Naive thymus-derived CD8-positive, alpha-beta T cell (primary cell): ENCODE results near the gene KRTAP5-3. TPM values are rescaled to one million over a fixed set of nuclear protein-coding genes. Genes with fewer than 3 reads are reported as not detected.

ENCODE experiments used
- ATAC-seq, 2 donors: fragments of 150-1000 bp; cut with Tn5 transposase in 1 of 2; sonication (Bioruptor Pico), chemical (Tn5 transposase) in 1 of 2; 1 replicate in 1 of 2; 2 replicates in 1 of 2; pipeline ENCODE4 v1.10.0; 2021; ENCODE audit warnings: mild to moderate bottlenecking in 2 of 2, moderate library complexity in 2 of 2
- POLR2A ChIA-PET: fragments of 350-600 bp; sonication (Branson Sonifier 250); formaldehyde crosslinking; loops from one replicate; lab custom pipeline; 2021; ENCODE audit warnings: antibody characterized with exemption; lab: Charles Lee
- DNase-seq, 10 donors: peaks; one replicate each; pipeline versions ENCODE4 v3.0.0 to v3.0.0-alpha.2; 2020 to 2022
- H3K27ac Mint-ChIP-seq, 10 donors: one replicate each; pipeline ENCODE4 v1.8.0; 2020 to 2022; ENCODE audit warnings: mild to moderate bottlenecking in 10 of 10, mixed read lengths in 10 of 10, moderate library complexity in 4 of 10, inconsistent platforms in 1 of 10
- H3K27me3 Mint-ChIP-seq, 5 donors: one replicate each; pipeline ENCODE4 v1.8.0; 2021 to 2022; ENCODE audit warnings: mixed read lengths in 5 of 5
- H3K36me3 Mint-ChIP-seq, 3 donors: one replicate each; pipeline ENCODE4 v1.8.0; 2020 to 2022; ENCODE audit warnings: mixed read lengths in 3 of 3, mild to moderate bottlenecking in 2 of 3, inconsistent platforms in 1 of 3
- H3K4me1 Mint-ChIP-seq, 4 donors: one replicate each; pipeline ENCODE4 v1.8.0; 2021 to 2022; ENCODE audit warnings: mixed read lengths in 4 of 4
- H3K4me3 Mint-ChIP-seq, 10 donors: one replicate each; pipeline ENCODE4 v1.8.0; 2020 to 2022; ENCODE audit warnings: mild to moderate bottlenecking in 10 of 10, mixed read lengths in 10 of 10, moderate library complexity in 6 of 10, inconsistent platforms in 1 of 10
- H3K9me3 Mint-ChIP-seq, 9 donors: one replicate each; pipeline ENCODE4 v1.8.0; 2020 to 2022; ENCODE audit warnings: mixed read lengths in 9 of 9, mild to moderate bottlenecking in 3 of 9, inconsistent platforms in 1 of 9, moderate library complexity in 1 of 9
- polyA plus RNA-seq, 3 donors: library from polyadenylated mRNA; unstranded; fragments of 300-500 nt; fragmentation: Illumina TruSeq; gene quantifications; one replicate each; pipeline ENCODE4 v1.2.3, GENCODE V29; 2021
- total RNA-seq, 8 experiments: library from RNA in 2 of 8; stranded (reverse) in 2 of 8; gene quantifications; one replicate each; pipeline ENCODE4 v1.2.3 and lab custom pipeline; 2021 to 2026

KRTAP5-3 gene
- total and polyA plus RNA-seq, 5 experiments from 2014 or later: not detected

GRCh38 chr11:1639666-1640065, 31.4 kb upstream of the KRTAP5-3 start:
- POLR2A ChIA-PET: no interaction called here
- DNase-seq: no peak
- no peaks in the 10 kb centered on the region for H3K9me3 Mint-ChIP-seq

DNA sequence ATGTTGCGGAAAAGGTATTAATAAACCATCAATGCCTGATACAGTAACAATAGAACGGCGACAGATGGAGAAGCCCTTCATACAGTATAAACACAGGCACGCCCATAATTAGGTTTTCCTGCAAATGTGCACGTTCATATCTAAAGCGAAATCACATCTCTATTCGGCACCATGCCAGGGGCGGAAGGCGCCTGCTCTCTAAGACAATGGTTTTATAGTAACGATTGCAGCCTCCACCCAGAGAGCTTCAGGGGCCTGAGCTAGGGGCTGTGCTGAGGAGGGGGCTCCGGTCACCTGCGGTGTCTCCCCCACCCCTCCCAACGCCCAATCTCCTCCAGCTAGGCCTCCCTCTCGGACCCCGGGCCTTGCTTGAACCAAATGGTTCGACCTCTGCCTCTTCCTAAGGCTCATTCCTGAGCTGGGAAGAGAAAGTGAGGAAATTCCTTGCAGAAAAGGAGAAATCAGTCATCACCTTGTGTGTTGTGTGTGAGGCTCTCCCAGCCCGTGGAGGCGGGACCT, 30.9 kb upstream of the KRTAP5-3 start:
- H3K9me3 Mint-ChIP-seq: no peaks in the 10 kb centered on the region
- POLR2A ChIA-PET: no interaction called here

More at GRCh38 chr11:1639666-1640065, 31.4 kb upstream of the KRTAP5-3 start:
- no peak overlapping the region for H3K4me3 Mint-ChIP-seq
- H3K27me3 Mint-ChIP-seq: peaks cover 5 to 36% (median 20%) of the 10 kb centered on the region in 5 donors
- H3K27ac Mint-ChIP-seq: peak overlapping the region in 1 of 10 donors; percentile 51
- peaks cover 0 to 3% (median under 1%) of the 10 kb centered on the region in 4 donors for H3K4me1 Mint-ChIP-seq
- no peaks in the 10 kb centered on the region for H3K36me3 Mint-ChIP-seq
- ATAC-seq: no peak

GRCh38 chr11:1638344-1638743, 30.1 kb upstream of the KRTAP5-3 start:
- H3K9me3 Mint-ChIP-seq: no peaks in the 10 kb centered on the region
- no peak overlapping the region for H3K4me3 Mint-ChIP-seq
- POLR2A ChIA-PET: no interaction called here
- no peaks in the 10 kb centered on the region for H3K36me3 Mint-ChIP-seq
- ATAC-seq: no peak
- H3K27me3 Mint-ChIP-seq: peaks cover 2 to 25% (median 14%) of the 10 kb centered on the region in 5 donors
- peaks cover 0 to 3% (median under 1%) of the 10 kb centered on the region in 4 donors for H3K4me1 Mint-ChIP-seq
- no peak overlapping the region for H3K27ac Mint-ChIP-seq
- DNase-seq: no peak

More for the DNA sequence above, 30.9 kb upstream of the KRTAP5-3 start:
- peaks cover 4 to 31% (median 15%) of the 10 kb centered on the region in 5 donors for H3K27me3 Mint-ChIP-seq
- peak overlapping the region in 1 of 10 donors; percentile 40 for H3K27ac Mint-ChIP-seq
- peak in 1 of 2 donors; percentile 66 for ATAC-seq
- H3K36me3 Mint-ChIP-seq: no peaks in the 10 kb centered on the region
- H3K4me3 Mint-ChIP-seq: peak overlapping the region in 1 of 10 donors; percentile 29
- peaks cover 0 to 3% (median under 1%) of the 10 kb centered on the region in 4 donors for H3K4me1 Mint-ChIP-seq
- no peak for DNase-seq

GRCh38 chr11:1637628-1638027, 29.4 kb upstream of the KRTAP5-3 start:
- Mint-ChIP-seq H3K9me3 (no peaks in the 10 kb centered on the region), H3K4me3 (no peak overlapping the region), H3K27me3 (peaks cover 4 to 31% (median 17%) of the 10 kb centered on the region in 5 donors), H3K4me1 (peaks cover 0 to 5% (median 4%) of the 10 kb centered on the region in 4 donors), H3K36me3 (no peaks in the 10 kb centered on the region), H3K27ac (no peak overlapping the region)
- DNase-seq (no peak), ATAC-seq (no peak)
- POLR2A ChIA-PET: no interaction called here

DNA sequence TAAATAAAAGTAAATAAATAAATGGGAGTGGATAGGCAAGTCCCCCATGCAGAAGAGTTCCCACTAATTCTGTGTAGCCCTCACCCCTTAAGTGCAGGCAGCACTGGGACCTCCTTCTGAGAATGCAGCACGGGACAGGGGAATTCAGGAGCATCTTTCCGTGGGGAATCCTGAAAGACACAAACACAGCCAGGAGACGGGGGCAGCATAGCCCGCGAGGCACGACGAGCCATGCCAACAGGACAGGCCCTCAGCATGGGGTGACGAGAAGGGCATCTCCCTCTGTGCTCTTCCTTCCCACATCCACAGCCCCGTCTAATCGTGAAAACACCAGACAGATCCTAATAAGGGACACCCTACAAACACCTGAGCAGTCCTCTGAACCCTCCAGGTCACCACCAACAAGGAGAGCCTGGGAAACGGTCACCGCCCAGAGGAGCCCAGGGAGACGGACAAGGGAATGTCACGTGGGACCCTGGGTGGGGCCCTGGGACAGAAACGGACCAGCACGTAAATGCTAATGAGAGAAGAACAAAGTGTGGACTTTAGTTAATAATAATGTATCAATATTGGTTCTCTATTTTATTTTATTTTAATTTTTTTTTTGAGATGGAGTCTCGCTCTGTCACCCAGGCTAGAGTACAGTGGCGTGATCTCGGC, 28.2 kb upstream of the KRTAP5-3 start:
- H3K27ac Mint-ChIP-seq: no peak overlapping the region
- DNase-seq (no peak), ATAC-seq (no peak)
- no peak overlapping the region for H3K4me3 Mint-ChIP-seq
- no peaks in the 10 kb centered on the region for H3K36me3 Mint-ChIP-seq
- peaks cover 9 to 42% (median 25%) of the 10 kb centered on the region in 5 donors for H3K27me3 Mint-ChIP-seq
- H3K9me3 Mint-ChIP-seq: no peaks in the 10 kb centered on the region
- H3K4me1 Mint-ChIP-seq: peaks cover 0 to 14% (median 8%) of the 10 kb centered on the region in 4 donors
- POLR2A ChIA-PET: no interaction called here

DNA sequence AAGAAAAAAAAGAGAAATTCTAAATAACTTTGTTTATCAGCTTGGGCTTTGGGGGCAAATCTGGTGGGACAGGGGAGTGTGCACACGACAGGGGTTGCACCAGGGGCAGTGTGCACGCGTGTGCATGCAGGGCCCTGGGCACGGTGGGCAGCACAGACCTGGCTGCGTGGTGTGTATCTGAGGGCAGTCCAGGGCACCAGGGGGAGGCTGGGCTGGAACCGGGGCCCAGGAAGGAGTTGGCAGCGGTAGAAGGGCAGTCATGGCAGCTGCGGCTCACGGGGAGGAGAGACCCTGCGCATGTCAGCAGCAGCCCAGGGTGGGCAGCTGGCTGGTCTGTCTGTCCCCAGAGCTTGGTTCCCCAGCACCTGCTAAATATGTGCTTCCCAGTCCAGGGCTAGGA, 25.6 kb upstream of the KRTAP5-3 start:
- H3K27ac Mint-ChIP-seq: no peak overlapping the region
- POLR2A ChIA-PET: no interaction called here
- H3K36me3 Mint-ChIP-seq: no peaks in the 10 kb centered on the region
- no peak overlapping the region for H3K4me3 Mint-ChIP-seq
- DNase-seq: no peak
- H3K9me3 Mint-ChIP-seq: no peaks in the 10 kb centered on the region
- ATAC-seq: no peak
- H3K4me1 Mint-ChIP-seq: peaks cover 3 to 16% (median 10%) of the 10 kb centered on the region in 4 donors
- H3K27me3 Mint-ChIP-seq: peaks cover 17 to 44% (median 25%) of the 10 kb centered on the region in 5 donors

- H3K27me3 Mint-ChIP-seq: peaks cover 17 to 44% (median 25%) of the 10 kb centered on the region in 5 donors
- POLR2A ChIA-PET: interaction anchor here (1.1 kb wide), 1 partner anchor 43 kb away, joined by 3 read pairs; no protein-coding TSS in a partner anchor
- H3K4me3 Mint-ChIP-seq: peak overlapping the region in 3 of 10 donors; percentile 10 to 53 (median 14)
Observed at GRCh38 chr11:1632053-1632714, 23.9 kb upstream of the KRTAP5-3 start.

GRCh38 chr11:1631066-1631568, 22.9 kb upstream of the KRTAP5-3 start:
- peaks cover 4 to 19% (median 10%) of the 10 kb centered on the region in 4 donors for H3K4me1 Mint-ChIP-seq
- H3K27ac Mint-ChIP-seq: no peak overlapping the region
- no peaks in the 10 kb centered on the region for H3K9me3 Mint-ChIP-seq
- no peak for DNase-seq
- POLR2A ChIA-PET: interaction anchor here (1.1 kb wide), 1 partner anchor 42 kb away, joined by 3 read pairs; no protein-coding TSS in a partner anchor
- ATAC-seq: no peak
- no peak overlapping the region for H3K4me3 Mint-ChIP-seq
- peaks cover 17 to 43% (median 23%) of the 10 kb centered on the region in 5 donors for H3K27me3 Mint-ChIP-seq
- no peaks in the 10 kb centered on the region for H3K36me3 Mint-ChIP-seq

More at GRCh38 chr11:1632053-1632714, 23.9 kb upstream of the KRTAP5-3 start:
- Mint-ChIP-seq H3K9me3 (no peaks in the 10 kb centered on the region), H3K4me1 (peaks cover 4 to 19% (median 10%) of the 10 kb centered on the region in 4 donors), H3K36me3 (no peaks in the 10 kb centered on the region), H3K27ac (no peak overlapping the region)
- ATAC-seq: no peak
- no peak for DNase-seq

DNA sequence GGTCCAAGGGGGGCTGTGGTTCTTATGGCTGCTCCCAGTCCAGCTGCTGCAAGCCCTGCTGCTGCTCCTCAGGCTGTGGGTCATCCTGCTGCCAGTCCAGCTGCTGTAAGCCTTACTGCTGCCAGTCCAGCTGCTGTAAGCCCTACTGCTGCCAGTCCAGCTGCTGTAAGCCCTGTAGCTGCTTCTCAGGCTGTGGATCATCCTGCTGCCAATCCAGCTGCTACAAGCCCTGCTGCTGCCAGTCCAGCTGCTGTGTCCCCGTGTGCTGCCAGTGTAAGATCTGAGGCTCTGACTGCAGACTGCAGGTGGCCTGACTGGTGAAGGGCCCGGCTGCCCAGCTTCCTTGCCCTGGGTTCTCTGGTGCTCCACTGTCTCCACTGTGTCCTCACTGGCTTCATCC, 22.0 kb upstream of the KRTAP5-3 start:
- no peak for DNase-seq
- H3K36me3 Mint-ChIP-seq: no peaks in the 10 kb centered on the region
- POLR2A ChIA-PET: no interaction called here
- H3K9me3 Mint-ChIP-seq: no peaks in the 10 kb centered on the region
- peaks cover 4 to 19% (median 10%) of the 10 kb centered on the region in 4 donors for H3K4me1 Mint-ChIP-seq
- no peak overlapping the region for H3K4me3 Mint-ChIP-seq
- no peak for ATAC-seq
- H3K27ac Mint-ChIP-seq: no peak overlapping the region
- H3K27me3 Mint-ChIP-seq: peaks cover 15 to 43% (median 26%) of the 10 kb centered on the region in 5 donors

DNA sequence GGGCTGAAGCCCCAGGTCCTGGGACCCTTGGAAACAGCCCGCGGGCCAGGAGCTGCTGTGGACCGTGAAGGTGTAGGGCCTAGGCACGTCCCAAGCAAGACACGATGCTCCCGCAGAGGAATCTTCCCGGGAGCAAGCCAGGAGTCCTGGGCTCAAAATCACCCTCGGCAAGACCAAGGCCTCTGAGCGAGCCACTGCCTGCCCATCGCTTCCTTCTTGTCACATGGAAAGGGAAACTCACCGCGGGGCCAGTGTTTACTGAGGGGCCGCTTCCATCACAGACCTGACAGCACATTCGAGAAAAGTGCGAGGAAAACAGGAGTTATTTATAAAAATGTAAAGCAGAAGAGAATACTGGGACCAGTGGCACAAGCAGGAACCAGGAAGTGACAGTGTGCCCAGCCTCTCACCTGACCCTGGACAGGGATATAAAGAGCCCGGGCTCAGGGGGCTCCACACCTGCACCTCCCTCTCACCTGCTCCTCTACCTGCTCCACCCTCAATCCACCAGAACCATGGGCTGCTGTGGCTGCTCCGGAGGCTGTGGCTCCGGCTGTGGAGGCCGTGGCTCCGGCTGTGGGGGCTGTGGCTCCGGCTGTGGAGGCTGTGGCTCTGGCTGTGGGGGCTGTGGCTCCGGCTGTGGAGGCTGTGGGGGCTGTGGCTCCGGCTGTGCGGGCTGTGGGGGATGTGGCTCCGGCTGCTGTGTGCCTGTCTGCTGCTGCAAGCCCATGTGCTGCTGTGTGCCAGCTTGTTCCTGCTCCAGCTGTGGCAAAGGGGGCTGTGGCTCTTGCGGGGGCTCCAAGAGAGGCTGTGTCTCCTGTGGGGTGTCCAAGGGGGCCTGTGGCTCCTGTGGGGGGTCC, 21.3 kb upstream of the KRTAP5-3 start, which contains the start of gene KRTAP5-5:
KRTAP5-5 (plus strand) TSS at position 450 of the 860 bp plus-strand sequence; CDS start at position 516, 66 bp downstream.
- DNase-seq (no peak), ATAC-seq (no peak)
- Mint-ChIP-seq H3K4me3 (no peak within 1 kb of the TSS), H3K4me1 (peaks cover 4 to 19% (median 10%) of the 10 kb centered on the region in 4 donors), H3K27ac (no peak within 1 kb of the TSS), H3K36me3 (no peaks in the 10 kb centered on the region), H3K27me3 (peaks cover 15 to 41% (median 23%) of the 10 kb centered on the region in 5 donors), H3K9me3 (no peaks in the 10 kb centered on the region)
- POLR2A ChIA-PET: no interaction called here

- H3K27me3 Mint-ChIP-seq: peaks cover 15 to 36% (median 23%) of the 10 kb centered on the region in 5 donors
- peaks cover 4 to 19% (median 10%) of the 10 kb centered on the region in 4 donors for H3K4me1 Mint-ChIP-seq
- DNase-seq (peak in 9 of 10 donors; percentile 29 to 70 (median 57)), ATAC-seq (peak; percentile 81 to 97)
- H3K9me3 Mint-ChIP-seq: no peaks in the 10 kb centered on the region
- H3K36me3 Mint-ChIP-seq: no peaks in the 10 kb centered on the region
- no peak overlapping the region for H3K4me3 Mint-ChIP-seq
- POLR2A ChIA-PET: no interaction called here
- no peak overlapping the region for H3K27ac Mint-ChIP-seq
Observed at GRCh38 chr11:1628506-1629325, 20.5 kb upstream of the KRTAP5-3 start.
